NCI-H2107 treated with DMSO at 0.1 percent for 48 hours (cell line): Measurements from ENCODE around the gene TBC1D20.
"Not testable (repeated sequence)": the region's sequence is repeated elsewhere in the genome, so short reads cannot be mapped to it uniquely, and the experiment has no call there.

Experiments used
- DNase-seq: peaks from one replicate; lab custom pipeline; 2025; ENCODE audit not compliant: unreplicated experiment; lab: John Stamatoyannopoulos, UW

TBC1D20 gene

GRCh38 chr20:476561-477249 is 14.4 kb upstream of the TBC1D20 start:
- DNase-seq = not testable (repeated sequence)

DNA sequence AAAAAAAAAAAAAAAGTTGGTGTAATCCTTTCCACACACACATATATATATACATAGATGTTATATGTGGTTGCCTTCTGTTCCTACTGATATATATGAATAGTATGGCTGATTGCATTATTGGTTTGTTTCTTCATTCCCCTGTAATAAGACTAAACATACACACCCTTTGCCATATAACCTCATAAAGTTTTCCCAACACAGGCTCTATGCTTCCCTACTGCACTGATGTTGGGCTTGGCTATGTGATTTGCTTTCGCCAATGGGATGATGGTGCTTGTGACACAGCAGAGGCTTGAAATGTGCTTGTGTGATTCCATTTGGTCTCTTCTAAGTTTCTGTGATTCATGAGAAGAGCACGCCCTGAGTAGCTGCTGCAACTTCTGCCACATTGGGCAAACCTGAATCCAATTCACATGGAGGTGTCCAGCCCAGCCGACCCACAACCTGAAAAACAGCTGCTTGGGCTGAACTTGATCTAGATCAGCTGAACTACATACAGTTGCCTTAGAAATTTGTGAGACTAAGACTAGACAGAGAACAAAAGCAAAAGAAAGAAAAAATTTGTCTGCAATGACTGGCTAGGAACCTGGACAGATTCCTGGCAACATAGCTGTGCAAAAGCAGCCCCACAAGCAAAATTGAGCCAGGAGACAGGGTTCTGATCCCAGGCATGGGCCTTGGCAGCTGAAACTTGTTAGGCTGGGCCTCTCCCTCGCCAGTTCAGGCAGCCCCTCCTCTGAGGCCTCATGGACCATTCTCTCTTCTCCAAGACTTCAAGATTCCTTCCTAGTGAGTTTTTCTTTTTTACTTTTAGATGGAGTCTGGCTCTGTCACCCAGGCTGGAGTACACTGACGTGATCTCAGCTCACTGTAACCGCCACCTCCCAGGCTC is 13.4 kb upstream of the TBC1D20 start:
- DNase-seq = no peak

GRCh38 chr20:474581-474980 is 12.2 kb upstream of the TBC1D20 start:
- no peak for DNase-seq

GRCh38 chr20:472889-473292 is 10.6 kb upstream of the TBC1D20 start:
- DNase-seq = no peak

- DNase-seq = no peak
These were observed 10.0 kb upstream of the TBC1D20 start for GRCh38 chr20:472137-472846.

DNA sequence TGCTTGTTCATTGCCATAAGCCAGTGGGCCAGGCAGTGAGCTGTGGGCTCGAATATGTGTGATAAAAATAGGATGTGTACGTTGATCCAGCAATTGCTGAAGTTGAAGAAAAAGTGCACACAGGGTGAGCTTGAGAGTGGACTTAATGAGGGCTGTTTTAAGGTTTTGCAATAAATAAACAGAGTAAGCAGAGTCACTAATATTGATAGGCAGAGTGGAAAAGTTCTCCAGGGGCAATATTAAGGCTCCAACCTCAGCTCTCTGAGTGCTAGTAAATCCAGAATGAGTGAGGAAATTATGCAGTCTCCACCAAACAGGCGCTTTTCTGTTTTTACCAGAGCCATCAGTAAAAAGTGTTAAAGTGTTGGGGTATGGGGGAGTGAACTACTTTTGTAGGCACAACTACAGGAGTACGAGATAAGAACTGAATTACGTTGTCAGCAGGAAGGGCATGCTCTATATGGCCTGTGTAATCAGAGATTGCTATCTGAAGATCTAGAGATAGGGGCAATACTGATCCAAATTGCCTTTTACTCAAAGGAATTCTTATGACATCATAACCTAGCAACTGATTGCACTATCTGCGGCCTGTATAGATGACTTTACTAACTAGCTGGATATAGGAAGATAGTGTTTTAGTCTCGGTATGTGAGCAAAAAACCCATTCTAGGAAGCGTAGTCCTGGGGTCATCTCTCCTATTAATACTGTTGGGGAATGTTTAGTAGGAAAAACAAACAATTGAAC is 7.6 kb upstream of the TBC1D20 start:
- DNase-seq = no peak

DNA sequence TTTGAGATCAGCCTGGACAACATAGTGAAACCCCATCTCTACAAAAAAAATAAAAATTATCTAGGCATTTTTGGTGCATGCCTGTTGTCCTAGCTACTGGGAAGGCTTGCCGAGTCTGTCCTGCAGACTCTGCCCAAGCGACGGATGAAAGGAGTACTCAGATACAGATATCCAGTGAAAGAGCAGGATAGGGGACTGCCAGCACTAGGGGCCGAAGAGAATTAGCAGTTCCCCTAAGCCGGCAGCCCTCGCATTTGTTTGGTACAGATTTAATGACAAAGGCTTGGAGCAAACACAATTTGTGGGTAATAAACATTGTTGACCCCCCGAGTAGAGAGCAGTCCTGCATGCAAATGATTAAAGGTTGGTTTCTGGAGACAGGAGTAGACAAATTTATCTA is 5.4 kb upstream of the TBC1D20 start:
- DNase-seq = no peak

DNA sequence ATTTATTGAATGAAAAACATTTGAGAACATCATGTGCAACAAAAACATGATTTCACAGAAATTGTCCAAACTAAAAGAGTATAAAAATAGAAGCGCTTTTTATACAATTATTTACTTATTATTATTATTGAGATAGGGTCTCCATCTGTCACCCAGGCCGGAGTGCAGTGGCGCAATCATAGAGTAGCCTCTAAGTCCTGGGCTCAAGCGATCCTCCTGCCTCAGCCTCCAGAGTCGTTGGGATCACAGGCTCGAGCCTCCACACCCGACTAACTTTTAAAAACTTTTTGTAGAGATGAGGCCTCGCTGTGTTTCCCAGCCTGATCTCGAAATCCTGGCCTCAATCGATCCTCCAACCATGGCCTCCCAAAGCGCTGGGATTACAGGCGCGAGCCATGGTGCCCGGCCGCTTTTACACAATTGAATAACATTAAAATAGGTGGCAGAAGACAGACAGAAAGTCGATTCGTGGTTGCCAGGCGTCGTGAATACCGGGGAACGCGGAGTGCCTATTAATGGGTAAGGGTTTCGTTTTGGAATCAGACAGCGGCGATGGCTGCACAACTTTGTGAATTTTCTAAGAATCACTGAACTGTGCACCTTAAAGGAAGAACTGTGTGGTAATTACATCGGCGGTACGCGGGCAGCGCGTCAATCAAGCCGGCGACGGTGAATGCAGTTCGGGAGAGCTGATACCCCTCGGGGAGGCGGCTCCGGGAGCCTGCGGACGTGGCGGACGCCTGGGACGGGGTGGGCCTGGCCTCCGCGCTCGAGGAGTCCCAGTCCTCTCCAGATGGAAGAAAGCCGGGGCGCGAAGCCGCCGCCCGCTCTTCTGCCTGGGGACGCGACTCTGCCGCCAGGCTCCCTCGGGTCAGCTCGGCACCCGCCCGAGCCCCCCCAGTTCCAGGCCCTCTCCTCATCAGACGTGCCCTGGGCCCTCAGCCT is 807 bp downstream of the TBC1D20 start:
- DNase-seq = no peak

- DNase-seq = no peak
These were observed 1.6 kb downstream of the TBC1D20 start for GRCh38 chr20:460707-461106.

DNA sequence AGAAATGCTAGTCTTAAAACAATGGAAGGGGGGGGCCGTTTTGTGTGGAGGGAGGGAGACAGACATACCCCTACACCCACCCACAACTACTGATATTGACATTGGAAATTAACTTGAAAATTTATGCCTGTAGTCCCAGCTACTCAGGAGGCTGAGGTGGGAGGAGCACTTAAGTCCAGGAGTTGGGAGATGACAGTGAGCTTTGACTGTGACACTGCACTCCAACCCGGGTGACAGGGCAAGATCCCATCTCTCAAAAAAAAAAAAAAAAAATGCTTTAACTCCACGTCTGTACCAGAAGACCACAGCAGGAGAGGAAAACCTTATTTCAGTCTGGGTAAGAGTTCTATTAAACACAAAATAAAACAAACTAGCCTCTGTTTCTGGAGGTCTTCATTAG is 2.2 kb downstream of the TBC1D20 start:
- DNase-seq = no peak

DNA sequence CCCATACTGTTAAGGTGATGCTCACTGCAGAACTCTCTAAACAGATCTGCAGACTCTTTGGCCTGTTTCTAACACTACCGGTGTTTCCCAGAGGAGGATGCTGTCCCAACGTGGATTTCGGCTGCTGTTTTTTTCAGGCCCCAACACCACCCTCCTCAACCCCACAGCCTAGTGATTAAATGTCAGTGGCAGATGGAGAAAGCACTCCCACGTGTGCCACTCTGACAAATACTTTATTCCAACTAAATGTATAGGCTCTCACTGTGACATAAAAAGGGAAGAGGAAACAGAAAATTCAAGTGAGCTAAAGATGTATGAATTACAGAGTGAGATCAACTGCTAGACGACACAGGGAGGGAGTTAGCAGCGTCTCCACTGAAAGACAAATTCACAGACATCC is 3.6 kb downstream of the TBC1D20 start:
- DNase-seq = no peak

- DNase-seq = no peak
These were observed 7.4 kb downstream of the TBC1D20 start for GRCh38 chr20:454951-455350.

DNA sequence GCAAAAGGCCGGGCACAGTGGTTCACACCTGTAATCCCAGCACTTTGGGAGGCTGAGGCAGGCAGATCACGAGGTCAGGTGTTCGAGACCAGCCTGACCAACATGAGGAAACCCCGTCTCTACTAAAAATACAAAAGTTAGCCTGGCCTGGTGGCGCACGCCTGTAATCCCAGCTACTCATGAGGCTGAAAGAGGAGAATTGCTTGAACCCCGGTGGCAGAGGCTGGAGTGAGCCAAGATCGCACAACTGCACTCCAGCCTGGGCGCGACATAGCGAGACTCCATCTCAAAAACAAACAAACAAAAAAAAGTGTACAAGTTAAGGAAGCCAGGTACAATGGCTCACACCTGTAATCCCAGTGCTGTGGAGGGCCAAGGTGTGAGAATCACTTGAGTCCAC is 10.3 kb downstream of the TBC1D20 start:
- DNase-seq = not testable (repeated sequence)

- no peak for DNase-seq
These were observed 16.6 kb downstream of the TBC1D20 start for GRCh38 chr20:445514-446336.

GRCh38 chr20:444862-445426 is 17.4 kb downstream of the TBC1D20 start:
- no peak for DNase-seq

DNA sequence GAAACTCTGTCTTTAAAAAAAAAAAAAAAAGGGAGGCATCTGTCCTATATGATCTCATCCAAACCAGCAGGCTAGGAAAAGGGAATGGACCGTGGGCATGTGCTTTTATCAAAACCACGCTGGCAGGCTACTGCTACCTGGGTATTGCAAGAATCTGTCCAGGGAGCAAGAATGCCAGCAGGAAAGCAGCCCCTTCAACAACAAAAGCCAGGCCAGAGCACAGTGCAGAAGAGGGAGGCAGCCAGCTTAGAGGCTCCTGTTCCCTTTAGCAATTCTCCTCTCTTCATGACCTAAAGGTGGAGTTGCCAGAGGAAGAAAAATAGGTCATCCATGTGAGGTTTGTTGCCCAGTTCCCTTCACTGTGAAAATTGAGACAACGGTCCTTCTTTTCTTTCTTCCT is 18.2 kb downstream of the TBC1D20 start:
- no peak for DNase-seq

GRCh38 chr20:443223-443775 is 19.0 kb downstream of the TBC1D20 start:
- no peak for DNase-seq

- no peak for DNase-seq
These were observed 21.7 kb downstream of the TBC1D20 start for GRCh38 chr20:440636-441035.
